ENCODE measurements around the gene IL10.

DNA sequence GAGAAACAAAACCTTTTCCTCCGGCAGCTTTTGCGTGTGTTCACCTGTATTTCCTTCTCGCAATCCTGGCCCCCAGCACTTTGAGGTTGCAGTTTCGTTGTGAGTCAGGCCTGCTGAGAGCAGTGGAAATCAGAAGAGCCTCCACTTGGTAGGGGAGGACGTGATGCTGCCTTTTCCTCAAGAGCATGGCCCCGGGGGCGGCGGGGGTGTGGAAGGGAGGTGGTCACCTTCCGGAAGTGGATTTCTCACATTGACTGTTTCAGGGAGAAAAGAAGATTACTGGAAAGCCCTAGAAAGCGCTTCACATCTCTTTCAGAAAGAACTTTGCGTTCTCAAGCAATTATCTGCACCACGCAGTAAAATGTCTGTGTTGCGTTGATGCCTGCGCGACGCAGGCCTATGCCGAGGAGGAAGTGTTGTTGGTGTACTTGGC, 12.2 kb upstream of the IL10 start:
- TF ChIP-seq POLR2A (IDR thresholded peaks at IDR 0.05) (no peak), CTCF (IDR thresholded peaks at IDR 0.05) (no peak)

Data from tibial nerve (tissue), 3 donors.